ENCODE data around the gene SFXN5.

SFXN5 gene

DNA sequence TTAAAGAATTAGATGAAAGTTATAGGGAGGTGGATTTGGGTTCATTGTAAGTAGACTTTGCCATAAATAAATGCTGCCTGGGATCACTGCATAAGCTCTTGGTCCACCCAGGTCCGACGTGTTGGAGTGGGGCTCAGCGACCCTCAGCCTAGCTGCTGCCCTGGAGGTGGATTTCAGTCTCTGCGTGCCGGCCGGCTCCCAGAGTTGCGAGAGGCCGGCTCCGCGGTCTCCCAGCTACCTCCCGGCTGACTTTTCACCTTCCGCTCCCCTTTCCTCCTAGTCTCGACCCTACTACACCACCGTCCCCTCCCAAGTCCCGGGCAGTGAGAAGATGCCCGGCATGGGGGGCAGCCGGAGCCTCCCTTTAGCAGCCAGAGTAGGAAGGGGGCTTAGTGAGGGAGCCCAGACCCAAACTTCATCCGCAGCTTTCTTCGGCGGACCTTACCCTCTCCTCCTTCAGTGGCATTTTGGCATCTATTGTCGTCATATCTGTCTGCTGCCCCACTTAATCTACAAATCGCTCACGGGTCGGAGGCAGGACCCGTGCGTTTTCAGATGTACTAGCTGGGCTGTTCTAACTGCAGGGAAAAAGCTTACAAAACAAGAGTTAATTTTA lies 146.1 kb downstream of the SFXN5 start:
- DNase-seq (ENCODE audit: low read depth in 3 of 3) = no peak

DNA sequence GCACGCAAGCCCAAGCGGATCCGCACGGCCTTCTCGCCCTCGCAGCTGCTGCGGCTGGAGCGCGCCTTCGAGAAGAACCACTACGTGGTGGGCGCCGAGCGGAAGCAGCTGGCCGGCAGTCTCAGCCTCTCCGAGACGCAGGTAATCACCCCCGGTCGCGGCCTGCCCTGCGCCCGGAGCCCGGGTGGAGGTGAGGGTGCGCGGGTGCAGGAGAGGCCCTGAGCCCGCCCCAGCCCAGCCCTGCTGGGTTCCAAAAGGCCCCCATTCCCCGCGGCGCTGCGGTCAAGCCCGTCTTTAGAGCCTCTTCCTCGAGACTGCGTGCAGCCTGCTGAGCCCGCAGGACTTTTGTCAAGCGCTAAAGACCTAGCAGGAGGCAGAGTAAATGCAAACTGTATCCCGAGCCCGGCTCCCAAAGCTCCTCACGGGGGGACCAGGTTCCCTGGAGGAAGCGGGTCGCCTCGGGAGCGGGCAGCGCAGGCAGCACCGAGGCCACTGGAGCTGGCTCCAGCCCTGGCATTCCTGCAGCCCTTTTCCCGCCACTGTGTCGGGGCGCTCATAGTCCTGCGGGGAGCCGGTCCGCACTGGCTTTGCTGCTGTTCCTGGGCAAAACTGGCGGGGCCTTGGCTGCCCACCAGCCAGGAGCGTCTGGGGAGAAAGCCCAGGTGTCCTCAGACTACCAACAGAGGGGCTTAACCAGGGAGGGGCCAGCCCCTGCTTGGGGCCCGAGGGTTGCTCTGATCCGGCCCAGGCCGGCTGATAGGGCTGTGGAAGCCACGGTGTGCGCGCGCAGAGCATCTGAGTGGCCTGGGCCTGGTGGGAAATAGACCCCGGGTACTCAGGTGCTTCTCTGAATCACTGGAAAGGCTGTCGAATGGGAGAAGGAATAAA lies 146.9 kb downstream of the SFXN5 start:
- no peak for DNase-seq (ENCODE audit: low read depth in 3 of 3)

DNA sequence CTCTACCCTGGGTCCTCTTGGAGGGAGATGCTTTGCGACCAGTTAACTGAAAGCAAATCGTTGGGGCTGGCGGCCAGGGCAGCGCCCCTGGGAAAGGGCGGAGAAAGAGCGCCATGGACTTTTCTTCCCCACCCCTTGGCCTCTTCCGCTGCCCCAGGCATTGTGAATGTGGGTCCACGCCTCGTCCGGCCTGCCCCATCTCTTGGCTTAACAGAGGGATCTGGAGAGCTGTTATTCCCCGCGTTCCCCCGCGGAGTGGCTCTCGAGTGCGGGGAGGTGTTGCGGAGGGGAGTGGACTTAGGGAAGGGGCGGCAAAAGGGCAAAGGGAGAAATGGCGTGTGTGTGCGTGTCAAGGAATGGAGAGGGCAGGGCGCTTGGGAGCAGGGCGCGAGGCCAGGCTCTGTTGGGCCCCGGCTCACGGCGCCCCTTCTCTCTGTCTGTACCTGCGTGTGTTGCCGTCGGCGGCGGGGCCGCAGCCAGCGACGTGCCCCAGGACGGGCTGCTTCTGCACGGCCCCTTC lies 147.6 kb downstream of the SFXN5 start:
- DNase-seq (ENCODE audit: low read depth in 3 of 3) = no peak

DNA sequence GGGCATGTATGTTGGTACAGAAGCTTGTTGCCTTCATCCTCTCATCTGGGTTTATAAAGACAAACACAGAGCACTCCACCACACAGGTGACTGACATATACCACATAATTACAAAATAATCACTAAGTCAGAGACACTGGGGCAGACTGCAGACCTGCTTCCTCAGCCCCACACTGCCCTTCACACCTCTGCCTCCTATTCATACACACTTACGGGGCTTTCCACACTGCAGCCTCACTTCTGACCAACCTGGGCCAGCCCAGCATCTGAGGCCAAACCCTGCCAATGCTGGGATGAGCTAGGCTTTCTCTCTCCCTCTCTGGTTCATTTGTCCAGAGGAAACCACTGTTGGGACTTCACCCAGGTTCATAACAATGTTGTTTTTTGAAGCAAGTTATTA lies 149.7 kb downstream of the SFXN5 start:
- no peak for DNase-seq (ENCODE audit: low read depth in 3 of 3)

DNA sequence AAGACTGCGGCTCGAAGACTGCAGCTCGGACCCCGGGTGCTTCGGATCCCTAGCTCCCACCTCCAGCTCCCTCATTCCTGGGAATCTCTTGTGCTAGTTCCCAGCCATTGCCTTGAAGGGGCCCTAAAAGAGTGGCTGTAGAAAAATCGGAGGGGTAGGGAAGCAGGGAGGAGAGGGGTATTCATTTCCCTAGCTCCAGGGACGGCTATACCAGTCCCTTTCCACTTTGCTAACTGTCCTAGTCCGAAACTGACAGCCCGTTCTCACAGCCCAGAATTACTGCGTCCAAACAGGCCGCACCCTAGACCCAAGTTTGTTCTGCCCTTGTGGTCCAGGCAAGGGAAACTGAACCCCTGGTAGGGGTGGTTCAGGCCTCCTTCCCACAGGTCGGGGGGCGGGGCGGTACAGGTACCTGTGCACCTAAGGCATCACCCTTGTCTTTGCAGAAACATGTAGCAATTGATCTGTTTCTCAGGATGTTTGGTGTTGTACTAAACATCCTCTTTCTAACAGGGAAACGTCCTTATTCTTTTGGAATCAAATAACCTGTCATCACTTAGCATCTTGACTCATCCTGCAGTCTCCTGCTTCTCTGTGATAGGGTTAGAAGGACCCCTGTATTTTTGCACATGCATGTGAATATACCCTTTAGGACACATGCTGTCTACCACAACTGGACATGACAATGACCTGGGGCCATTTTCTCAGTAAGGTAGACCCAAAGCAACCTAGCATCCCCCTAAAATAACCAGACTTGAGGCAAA lies 150.2 kb downstream of the SFXN5 start:
- DNase-seq (ENCODE audit: low read depth in 3 of 3) = no peak

DNA sequence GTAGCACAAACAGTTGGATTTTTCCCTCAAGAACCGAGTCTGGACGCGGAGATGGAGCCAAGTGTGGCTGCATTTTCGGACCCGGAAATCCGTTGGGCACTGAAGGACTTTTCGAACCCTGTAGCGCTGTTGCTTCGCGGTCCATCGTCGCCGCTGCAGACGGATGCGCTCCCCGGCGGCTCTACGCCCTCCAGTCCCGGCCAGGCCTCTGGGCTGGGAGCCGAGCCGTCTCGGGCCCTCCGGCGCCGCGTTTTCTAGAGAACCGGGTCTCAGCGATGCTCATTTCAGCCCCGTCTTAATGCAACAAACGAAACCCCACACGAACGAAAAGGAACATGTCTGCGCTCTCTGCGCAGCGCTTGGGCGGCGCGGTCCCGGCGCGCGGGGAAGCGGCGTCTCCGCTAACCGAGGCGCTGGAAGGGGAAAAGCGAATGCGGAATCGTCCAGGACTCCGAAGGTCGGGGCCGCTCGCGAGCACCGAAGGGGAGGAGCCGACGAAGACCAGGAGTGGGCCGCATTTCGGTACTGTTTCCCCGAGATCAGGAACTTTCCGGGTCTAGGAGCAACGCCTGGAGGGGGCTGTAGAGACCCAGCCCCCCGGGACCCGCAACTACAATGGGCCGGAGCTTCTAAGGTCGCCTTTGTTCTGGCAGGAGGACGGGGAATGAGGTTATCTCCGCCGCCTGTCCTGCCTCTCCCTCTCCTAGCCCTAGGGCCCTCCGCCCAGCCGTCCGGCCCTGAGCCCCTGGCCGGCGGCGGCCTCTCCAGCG lies 151.0 kb downstream of the SFXN5 start:
- no peak for DNase-seq (ENCODE audit: low read depth in 3 of 3)

DNA sequence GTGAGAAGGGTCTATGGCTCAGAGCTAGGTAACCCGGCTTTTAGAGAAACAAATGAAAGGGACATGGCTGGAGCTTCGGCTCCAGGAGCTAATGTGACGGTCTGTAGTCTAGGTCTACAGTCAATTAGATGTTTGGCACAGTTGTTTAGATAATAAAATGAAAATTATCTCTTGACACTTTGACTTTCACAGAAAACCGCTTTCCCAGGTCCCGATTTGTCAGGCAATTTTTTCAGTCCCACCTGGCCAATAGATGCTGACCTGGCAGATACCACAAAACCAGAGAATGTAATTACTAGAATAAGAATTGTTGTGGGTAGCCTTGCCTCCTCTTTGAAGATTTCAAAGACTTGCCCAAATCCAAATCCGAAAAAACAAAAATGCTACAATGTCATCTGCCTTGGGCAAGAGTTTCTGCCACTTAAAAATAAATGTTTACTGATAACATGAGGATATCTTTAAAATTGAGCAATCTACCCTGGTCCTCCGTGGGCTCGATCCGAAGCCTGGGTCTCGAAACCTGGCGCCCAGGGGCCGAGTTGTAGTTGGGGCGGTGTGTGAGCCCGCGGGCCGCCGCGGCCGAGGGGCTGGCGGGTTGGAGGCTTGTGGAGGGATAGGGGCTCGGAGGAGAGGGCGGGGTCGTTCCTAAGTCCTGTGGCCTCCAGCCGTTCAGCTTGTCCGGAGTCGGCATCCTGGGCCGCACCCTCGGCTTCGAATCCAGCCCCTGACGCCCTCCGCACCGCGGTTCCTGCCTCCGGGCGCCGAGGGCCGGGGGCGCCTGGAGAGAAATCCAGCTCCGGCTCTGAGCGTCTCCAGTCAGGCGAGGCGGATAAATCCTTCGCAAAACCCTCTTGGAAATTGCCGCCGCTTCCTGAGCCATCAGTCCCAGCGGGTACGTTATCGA lies 151.8 kb downstream of the SFXN5 start:
- no peak for DNase-seq (ENCODE audit: low read depth in 3 of 3)

DNA sequence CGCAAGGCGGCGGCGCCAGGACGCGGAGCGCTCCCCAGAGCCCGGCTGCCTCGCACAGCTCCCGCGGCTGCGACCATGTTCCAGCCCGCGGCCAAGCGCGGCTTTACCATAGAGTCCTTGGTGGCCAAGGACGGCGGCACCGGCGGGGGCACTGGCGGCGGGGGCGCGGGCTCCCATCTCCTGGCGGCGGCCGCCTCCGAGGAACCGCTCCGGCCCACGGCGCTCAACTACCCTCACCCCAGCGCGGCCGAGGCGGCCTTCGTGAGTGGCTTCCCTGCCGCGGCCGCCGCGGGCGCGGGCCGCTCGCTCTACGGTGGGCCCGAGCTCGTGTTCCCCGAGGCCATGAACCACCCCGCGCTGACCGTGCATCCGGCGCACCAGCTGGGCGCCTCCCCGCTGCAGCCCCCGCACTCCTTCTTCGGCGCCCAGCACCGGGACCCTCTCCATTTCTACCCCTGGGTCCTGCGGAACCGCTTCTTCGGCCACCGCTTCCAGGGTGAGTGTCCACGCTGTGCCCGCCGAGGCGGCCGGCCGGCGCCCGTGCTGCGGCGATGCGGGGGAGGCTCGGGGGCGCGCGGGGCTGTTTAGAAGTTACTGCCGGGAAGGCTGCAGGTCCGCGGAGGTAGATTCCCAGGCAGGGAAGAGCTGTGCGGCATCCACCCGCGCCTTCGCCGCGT lies 153.5 kb downstream of the SFXN5 start:
- no peak for DNase-seq (ENCODE audit: low read depth in 3 of 3)

DNA sequence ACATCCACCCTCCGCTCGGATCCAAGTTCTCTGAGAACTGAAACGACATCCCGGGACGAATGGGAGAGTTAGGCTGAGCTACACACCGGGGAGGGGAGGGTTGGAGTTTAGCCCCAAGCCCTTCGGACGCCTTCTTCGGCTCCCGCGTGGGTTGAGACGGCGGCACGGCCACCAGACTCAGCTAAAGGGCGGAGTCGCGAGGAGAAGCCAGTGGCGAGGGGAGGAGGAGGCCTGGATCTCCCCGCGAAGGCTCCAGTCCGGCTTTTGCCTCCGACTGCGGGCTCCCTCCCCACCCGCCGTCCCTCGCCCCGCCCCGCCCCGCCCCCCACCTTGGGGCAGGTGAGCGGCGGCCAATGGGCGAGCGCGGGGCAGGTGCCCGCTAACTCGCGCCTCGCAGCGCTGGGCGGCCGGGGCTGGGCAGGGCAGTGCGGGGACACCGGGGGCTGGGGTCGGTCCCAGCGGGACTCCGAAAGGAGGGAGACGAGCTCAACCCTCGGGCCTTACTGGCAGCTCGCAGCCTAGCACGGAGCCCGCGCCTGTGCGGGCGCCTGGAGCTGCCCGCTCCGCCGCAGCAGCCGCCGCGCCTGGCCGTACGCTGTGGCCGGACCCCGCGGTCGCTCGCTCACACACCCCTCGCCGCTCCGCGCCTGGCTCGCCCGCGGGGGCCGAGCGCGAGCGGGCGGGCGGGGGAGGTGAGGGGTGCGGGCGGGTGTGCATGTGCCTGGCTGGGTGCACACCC lies 154.2 kb downstream of the SFXN5 start, which contains the start of gene EMX1:
Gene EMX1 (plus strand): TSS at position 382 of the 739 bp plus-strand sequence. CDS start 334 bp downstream, at position 716.
- DNase-seq (ENCODE audit: low read depth in 3 of 3) = peak in 2 of 3 experiments; percentile 33 to 46

DNA sequence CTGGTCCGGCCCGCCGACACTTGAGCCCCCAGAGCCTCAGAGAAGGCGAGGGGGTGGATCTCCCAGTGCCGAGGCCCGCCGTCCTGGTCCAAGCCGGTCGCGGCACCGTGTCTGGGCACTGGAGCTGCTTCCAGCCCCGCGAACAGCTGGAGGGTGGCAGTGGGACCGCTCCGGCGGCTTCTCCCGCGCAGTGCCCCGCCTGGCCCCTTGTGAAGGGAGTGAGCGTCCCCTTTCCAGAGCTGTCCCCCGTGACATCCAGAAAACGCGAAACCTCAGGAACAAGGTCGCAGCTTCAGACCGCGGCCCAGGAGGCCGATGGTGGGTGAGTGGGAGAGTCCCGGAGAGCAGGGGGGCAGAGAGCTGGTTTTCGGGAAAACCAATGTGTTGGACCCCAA lies 154.8 kb downstream of the SFXN5 start:
- DNase-seq (ENCODE audit: low read depth in 3 of 3) = no peak

DNA sequence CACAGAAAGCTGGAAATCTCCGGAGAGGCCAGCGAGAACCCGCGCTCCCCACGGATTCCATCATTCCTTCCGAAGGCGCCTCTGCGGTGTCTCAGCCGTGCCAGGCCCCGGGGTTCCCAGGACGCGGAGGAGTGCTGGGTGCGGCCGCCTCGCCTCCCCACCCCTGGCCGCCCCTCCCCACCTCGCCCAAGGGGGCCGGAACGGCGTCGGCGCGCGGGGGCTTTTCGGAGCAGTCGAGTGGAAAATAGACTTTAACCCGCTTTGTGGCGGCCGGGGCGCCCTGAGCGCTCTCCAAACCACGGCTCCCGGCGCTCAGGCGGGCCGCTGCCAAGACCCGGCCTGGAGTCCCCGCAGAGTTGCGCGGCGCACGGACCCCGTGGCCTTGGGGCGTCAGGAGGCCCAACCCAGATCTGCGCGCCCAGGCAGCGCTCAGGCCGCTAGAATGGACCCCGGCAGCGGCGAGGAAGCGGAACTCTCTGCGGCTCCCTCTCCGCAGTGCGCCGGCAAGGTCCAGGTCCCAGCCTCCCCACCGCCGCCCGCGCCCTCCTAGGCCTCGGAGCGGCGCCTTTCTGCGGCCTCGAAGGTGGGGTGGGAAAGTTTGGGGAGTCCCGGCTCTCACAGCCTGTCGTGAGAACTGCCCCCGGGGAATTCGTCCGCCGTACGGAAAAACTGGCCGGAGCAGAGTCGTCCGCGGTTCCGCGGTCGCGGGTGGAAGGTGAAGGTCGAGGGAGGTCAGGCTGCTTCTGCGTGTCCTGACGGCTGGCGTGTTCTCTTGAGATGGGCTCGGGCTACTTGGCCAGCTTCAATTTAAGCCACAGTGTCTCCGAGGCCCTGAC lies 155.4 kb downstream of the SFXN5 start:
- DNase-seq (ENCODE audit: low read depth in 3 of 3) = no peak

DNA sequence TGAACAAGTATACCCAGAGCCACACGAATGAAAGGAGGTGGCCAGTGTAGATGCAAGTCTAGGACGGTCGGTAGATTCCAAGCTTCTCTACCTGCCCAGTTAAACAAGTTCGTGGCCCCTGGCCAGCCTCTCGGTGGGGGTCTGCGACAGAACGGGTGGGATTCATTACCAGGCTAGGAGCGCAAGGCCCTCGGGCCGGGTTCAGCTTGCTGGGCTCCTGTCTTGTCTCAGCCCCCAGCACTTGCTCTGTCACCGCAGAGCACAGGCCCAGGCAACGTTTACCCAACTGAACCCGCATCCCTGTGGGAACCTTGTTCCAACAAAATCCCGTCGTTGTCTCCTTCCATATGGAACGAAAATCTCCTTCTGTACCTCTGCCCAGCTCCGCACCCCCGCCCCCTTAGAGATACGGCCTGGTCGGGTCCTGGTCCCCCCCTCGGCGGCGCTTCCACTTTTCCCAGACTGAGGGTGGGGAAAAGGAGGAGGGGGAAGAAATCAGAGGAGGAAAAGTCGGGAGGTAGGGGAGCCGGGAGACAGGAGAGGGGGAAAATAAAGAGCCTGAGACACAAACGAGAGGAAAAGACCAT lies 156.1 kb downstream of the SFXN5 start:
- no peak for DNase-seq (ENCODE audit: low read depth in 3 of 3)

DNA sequence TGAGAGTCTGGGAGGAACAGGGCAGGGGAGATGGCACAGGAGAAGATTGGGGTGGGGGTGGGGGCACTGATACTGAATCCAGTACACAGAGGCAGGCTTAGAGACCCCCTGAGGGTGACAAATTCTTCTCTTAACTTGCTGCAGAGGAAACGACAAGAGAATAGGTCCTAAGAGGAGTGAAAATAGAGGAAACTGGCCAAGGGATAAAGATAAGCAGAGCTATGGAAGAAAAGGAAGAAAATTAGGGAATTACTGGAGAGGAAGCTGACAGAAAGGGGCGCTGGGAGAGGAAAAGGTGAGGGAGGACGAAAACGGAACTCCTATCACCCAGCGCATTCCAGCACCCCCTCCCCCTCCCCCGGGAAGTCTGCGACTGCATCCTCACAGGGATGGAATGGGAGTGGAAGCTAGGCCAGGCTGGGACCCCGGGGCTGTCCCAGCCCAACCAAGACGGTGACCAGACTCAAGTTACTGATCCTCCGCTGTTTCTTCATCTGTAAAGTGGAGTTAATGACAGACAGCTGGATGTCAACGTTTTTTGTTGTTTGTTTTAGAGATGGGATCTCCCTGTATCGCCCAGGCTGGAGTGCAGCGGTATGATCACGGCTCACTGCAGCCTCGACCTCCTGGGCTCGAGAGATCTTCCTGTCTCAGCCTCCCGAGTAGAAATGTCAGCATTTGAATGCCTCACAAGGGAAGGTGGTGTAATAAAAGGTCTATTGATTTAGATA lies 156.8 kb downstream of the SFXN5 start:
- no peak for DNase-seq (ENCODE audit: low read depth in 3 of 3)

DNA sequence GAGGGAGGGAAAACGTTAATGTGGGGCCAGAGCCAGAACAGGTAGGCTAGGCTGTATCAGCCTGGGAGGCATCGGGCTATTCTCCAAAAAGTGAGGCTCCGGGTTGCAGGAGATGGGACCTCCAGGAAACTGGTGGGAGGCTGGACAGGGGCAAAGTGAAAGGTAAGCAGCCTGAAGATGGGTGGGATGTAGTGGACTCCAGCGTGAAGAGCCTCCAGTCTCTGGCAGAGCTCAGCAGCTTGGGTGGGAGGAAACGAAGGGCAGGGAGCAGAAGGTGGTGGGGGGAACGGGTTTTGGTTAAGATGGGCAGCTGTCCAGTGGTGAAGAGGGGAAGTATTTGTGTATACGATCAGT lies 157.3 kb downstream of the SFXN5 start:
- DNase-seq (ENCODE audit: low read depth in 3 of 3) = no peak

DNA sequence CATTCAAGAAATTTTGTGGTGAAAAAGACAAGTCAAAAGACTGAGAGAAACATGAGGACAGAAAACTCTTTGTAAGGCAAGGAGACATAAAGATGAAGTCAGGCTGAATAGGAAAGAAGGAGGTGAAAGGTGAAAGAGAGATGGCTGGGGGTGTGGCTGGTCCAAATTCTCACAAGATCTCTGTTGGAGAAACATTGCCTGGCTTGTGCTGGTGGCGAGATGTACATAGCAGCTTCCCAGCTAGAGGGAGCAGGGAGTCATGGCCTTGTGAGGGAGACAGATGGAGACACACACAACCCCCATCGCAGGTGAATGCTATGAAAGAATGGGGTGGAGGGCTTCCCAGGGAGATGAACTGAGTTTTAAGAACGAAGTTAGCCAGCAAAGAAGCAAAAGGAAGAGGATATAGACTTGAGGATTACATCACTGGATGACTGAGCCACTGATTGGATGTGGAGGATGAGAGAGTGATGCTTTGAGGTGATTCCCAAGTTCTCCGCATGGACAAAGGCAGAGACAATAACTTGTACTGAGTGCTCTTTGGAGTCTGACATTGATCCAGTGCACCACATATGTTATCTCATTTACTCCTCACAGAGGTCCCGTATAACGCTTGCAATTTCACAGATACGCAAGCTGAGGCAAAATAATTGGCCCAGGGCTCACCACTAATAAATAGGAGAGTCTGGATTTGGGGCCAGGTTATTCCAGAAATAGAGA lies 157.9 kb downstream of the SFXN5 start:
- DNase-seq (ENCODE audit: low read depth in 3 of 3) = no peak

DNA sequence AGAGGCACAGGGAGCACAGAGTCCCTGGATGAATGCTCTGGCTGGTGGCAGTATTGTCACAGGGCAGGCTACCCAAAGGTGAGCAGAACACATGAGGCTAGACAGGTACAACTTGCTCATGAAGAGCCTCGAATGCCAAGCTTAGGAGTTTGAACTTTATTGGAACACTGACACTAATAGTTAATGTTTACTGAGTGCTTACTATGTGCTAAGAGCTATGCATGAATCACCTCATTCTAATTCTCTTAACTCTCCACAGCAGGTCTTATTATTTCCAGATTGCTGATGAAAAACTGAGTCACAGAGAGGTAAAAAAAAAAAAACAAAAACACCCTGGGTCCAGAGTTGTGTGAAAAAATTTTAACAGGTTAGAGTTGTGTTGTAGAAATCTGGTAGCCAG lies 160.3 kb downstream of the SFXN5 start:
- no peak for DNase-seq (ENCODE audit: low read depth in 3 of 3)

DNA sequence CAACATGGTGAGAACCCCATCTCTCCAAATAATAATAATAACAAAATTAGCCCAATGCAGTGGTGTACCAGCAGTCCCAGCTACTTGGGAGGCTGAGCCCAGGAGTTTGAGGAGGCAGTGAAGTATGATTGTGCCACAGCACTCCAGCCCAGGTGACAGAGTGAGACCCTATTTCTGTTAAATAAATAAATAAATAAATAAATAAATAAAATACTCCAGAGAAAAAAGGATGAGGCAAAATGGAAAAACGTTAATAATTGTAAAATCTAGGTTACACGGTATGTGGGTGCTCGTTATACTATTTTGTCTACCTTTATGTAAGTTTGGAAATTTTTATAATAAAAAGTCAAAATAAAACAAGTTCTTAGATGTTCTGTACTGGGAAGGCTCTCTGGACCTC lies 162.8 kb downstream of the SFXN5 start:
- no peak for DNase-seq (ENCODE audit: low read depth in 3 of 3)
